Measurements from ENCODE around the gene ELOF1. TPM values are rescaled to one million over a fixed set of nuclear protein-coding genes. Genes with fewer than 3 reads are reported as not detected.

ELOF1 gene
- total RNA-seq, 1 experiment from 2014 or later, result 49.4 TPM

DNA sequence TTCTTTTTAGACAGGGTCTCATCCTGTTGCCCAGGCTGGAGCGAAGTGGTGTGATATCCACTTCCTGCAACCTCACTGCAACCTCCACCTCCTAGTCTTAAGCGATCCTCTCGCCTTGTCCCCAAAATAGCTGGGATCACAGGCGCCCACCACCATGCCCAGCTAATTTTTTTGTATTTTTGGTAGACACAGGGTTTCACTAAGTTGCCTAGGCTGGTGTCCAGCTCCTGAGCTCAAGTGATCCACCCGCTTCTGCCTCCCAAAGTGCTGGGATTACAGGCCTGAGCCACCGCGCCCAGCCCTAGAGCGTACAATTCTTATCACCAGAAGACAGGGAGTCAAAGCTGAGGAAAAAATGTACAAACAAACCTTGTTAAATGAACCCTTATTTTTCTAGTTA, 4.5 kb upstream of the ELOF1 start:
- TF ChIP-seq, protein P1, sequence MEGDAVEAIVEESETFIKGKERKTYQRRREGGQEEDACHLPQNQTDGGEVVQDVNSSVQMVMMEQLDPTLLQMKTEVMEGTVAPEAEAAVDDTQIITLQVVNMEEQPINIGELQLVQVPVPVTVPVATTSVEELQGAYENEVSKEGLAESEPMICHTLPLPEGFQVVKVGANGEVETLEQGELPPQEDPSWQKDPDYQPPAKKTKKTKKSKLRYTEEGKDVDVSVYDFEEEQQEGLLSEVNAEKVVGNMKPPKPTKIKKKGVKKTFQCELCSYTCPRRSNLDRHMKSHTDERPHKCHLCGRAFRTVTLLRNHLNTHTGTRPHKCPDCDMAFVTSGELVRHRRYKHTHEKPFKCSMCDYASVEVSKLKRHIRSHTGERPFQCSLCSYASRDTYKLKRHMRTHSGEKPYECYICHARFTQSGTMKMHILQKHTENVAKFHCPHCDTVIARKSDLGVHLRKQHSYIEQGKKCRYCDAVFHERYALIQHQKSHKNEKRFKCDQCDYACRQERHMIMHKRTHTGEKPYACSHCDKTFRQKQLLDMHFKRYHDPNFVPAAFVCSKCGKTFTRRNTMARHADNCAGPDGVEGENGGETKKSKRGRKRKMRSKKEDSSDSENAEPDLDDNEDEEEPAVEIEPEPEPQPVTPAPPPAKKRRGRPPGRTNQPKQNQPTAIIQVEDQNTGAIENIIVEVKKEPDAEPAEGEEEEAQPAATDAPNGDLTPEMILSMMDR (IDR thresholded peaks at IDR 0.05; ENCODE audit: insufficient read depth in 1 of 2, low read depth in 1 of 2, low read length in 1 of 2, severe bottlenecking in 1 of 2, unreplicated experiment in 1 of 2), result no peak
- no peak overlapping the region for H3K4me3 Mint-ChIP-seq (ENCODE audit: unreplicated experiment)
- Histone ChIP-seq H3K27me3 (replicated peaks; ENCODE audit: control insufficient read depth, insufficient read depth, low read length) (no peaks in the 10 kb centered on the region), H3K4me1 (no peaks in the 10 kb centered on the region), H3K36me3 (ENCODE audit: control insufficient read depth, insufficient read depth, low read length) (no peaks in the 10 kb centered on the region), H3K4me3 (ENCODE audit: low read depth, low read length) (no peak overlapping the region), H3K9me3 (no peaks in the 10 kb centered on the region)
- H3K36me3 Mint-ChIP-seq (ENCODE audit: insufficient read depth, unreplicated experiment), result peaks cover 13% of the 10 kb centered on the region
- POLR2A ChIA-PET, result no interaction called here
- H3K27me3 Mint-ChIP-seq (ENCODE audit: insufficient read depth, unreplicated experiment), result no peaks in the 10 kb centered on the region
- BruUV-seq (replicated peaks), result no TSS peak
- peaks cover 6% of the 10 kb centered on the region for H3K4me1 Mint-ChIP-seq (ENCODE audit: low read depth, unreplicated experiment)
- CTCF ChIA-PET, result no interaction called here
- intact Hi-C loops (cut with micrococcal nuclease; ENCODE audit: unreplicated experiment), result no loop called here
- no peak for DNase-seq
- H3K27ac Mint-ChIP-seq (ENCODE audit: unreplicated experiment), result no peak overlapping the region
- H3K9me3 Mint-ChIP-seq (ENCODE audit: unreplicated experiment), result no peaks in the 10 kb centered on the region

DNA sequence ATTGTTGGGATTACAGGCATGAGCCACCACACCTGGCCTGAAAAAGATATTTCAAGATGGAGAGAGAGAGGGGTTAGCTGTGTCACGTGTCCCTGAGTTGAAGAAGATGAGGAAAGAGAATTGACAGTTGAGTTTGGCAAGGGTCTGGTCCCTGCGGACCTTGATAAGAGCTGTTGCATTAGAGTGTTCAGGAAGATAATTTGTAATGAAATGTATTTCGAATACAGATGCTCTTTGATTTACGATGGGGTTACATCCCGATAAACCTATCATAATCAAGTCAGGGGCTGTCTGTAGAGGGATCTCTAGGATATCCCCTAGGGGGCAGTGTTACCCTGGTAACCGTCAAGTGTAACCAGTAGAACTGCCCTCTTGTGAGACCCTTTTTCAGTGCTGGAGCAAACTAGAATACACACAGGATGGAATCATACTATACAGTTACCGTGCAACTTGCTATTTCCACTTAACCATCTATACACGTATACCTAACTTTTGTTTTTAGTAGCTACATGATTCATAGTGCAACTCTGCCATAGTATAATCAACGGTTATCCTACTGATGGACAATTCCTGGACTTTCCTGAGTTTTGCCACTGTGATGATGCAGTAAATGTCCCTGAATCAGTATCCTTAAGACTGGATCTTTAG, 1.5 kb upstream of the ELOF1 start:
- ChIA-PET POLR2A (no interaction called here), CTCF (interaction anchor here (1.8 kb wide), 1 partner anchor 177 kb away, joined by 4 read pairs; the partner anchor contains the start of gene EPOR)
- peaks cover 13% of the 10 kb centered on the region for H3K4me1 Mint-ChIP-seq (ENCODE audit: low read depth, unreplicated experiment)
- Histone ChIP-seq H3K27me3 (replicated peaks; ENCODE audit: control insufficient read depth, insufficient read depth, low read length) (no peaks in the 10 kb centered on the region), H3K9me3 (no peaks in the 10 kb centered on the region), H3K36me3 (ENCODE audit: control insufficient read depth, insufficient read depth, low read length) (no peaks in the 10 kb centered on the region; the same call in 1 of the 2 replicates), H3K4me3 (ENCODE audit: low read depth, low read length) (no peak overlapping the region), H3K4me1 (0 out of 2 replicates have a peak, but pooled peaks cover 5% of the 10 kb centered on the region)
- H3K4me3 Mint-ChIP-seq (ENCODE audit: unreplicated experiment), result peak overlapping the region; percentile 66
- intact Hi-C loops (cut with micrococcal nuclease; ENCODE audit: unreplicated experiment), result loop anchor here (1.0 kb wide), 1 partner anchor 27 kb away; no protein-coding TSS in a partner anchor
- H3K27me3 Mint-ChIP-seq (ENCODE audit: insufficient read depth, unreplicated experiment), result no peaks in the 10 kb centered on the region
- H3K36me3 Mint-ChIP-seq (ENCODE audit: insufficient read depth, unreplicated experiment), result peaks cover 17% of the 10 kb centered on the region
- BruUV-seq (replicated peaks), result no TSS peak
- no peak overlapping the region for H3K27ac Mint-ChIP-seq (ENCODE audit: unreplicated experiment)
- no peaks in the 10 kb centered on the region for H3K9me3 Mint-ChIP-seq (ENCODE audit: unreplicated experiment)
- TF ChIP-seq, protein P1 (IDR thresholded peaks at IDR 0.05; ENCODE audit: insufficient read depth in 1 of 2, low read depth in 1 of 2, low read length in 1 of 2, severe bottlenecking in 1 of 2, unreplicated experiment in 1 of 2), result peak; percentile 47 to 57
- DNase-seq, result peak; percentile 65 to 76

DNA sequence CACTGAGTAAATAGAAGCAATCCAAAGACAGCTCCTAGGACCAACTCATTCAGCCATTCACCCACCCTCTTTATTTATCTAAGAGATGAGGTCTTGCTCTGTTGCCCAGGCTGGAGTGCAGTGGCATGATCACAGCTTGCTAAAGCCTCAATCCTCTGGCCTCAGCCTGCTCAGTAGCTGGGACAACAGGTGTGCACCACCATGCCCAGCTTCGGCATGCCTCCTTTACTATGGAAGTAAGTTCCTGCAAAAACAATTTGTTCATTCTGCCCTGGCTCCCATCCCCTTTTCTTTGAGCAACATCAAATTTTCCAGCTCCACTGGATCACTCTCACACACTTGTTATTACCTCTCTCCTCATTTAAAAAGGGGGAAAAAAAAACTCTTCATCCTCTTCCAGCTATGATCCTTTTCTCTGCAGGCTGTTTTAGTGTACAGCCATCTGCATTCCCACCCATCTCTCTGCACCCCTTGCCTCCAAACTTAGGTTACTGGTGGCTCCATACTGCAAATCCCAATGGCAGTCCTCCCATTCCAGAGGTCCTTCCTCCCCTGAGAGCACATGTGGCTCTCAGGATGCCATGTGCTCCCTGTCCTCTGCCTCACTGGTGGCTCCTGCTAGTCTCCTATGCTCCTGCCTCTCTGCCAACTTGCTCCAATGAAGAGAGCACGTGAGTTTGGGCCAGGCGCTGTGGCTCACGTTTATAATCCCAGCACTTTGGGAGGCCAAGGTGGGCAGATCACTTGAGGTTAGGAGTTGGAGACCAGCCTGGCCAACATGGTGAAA, 2.2 kb downstream of the ELOF1 start:
- ChIA-PET CTCF (interaction anchor here (0.7 to 1.2 kb wide), 2 partner anchors 176 to 584 kb away, joined by 3 to 4 read pairs; no protein-coding TSS in a partner anchor), POLR2A (no interaction called here)

More for the DNA sequence above, 2.2 kb downstream of the ELOF1 start:
- TF ChIP-seq, protein P1 (IDR thresholded peaks at IDR 0.05; ENCODE audit: insufficient read depth in 1 of 2, low read depth in 1 of 2, low read length in 1 of 2, severe bottlenecking in 1 of 2, unreplicated experiment in 1 of 2), result no peak
- Mint-ChIP-seq H3K4me3 (ENCODE audit: unreplicated experiment) (no peak overlapping the region), H3K9me3 (ENCODE audit: unreplicated experiment) (no peaks in the 10 kb centered on the region), H3K27me3 (ENCODE audit: insufficient read depth, unreplicated experiment) (no peaks in the 10 kb centered on the region), H3K36me3 (ENCODE audit: insufficient read depth, unreplicated experiment) (peaks cover 21% of the 10 kb centered on the region), H3K27ac (ENCODE audit: unreplicated experiment) (no peak overlapping the region), H3K4me1 (ENCODE audit: low read depth, unreplicated experiment) (peaks cover 13% of the 10 kb centered on the region)
- no peaks in the 10 kb centered on the region for H3K27me3 ChIP-seq (replicated peaks; ENCODE audit: control insufficient read depth, insufficient read depth, low read length)
- 0 out of 2 replicates have a peak, but pooled peaks cover 5% of the 10 kb centered on the region for H3K4me1 ChIP-seq
- no peak overlapping the region for H3K4me3 ChIP-seq (ENCODE audit: low read depth, low read length)
- DNase-seq, result no peak
- intact Hi-C loops (cut with micrococcal nuclease; ENCODE audit: unreplicated experiment), result loop anchor here (5.0 kb wide), 1 partner anchor 180 kb away; the partner anchor contains the start of gene ZNF823
- BruUV-seq (replicated peaks), result no TSS peak
- no peaks in the 10 kb centered on the region; the same call in 1 of the 2 replicates for H3K36me3 ChIP-seq (ENCODE audit: control insufficient read depth, insufficient read depth, low read length)
- no peaks in the 10 kb centered on the region for H3K9me3 ChIP-seq

Measured in Caco-2 (cell line).